Astrocyte (in vitro differentiated cells and primary cell): ENCODE data around the gene MIB2.

ENCODE experiments used
- CTCF ChIP-seq: IDR thresholded peaks from 2 replicates; pipeline ENCODE4 v1.5.1; 2011; ENCODE audit warnings: low read depth, mild to moderate bottlenecking, inconsistent platforms, low read length, moderate library complexity; ENCODE audit not compliant: insufficient read depth
- EZH2 ChIP-seq: IDR thresholded peaks from 2 replicates; pipeline ENCODE4 v1.6.1; 2012; ENCODE audit warnings: mild to moderate bottlenecking, low read length, inconsistent platforms; ENCODE audit not compliant: insufficient read depth

- no peak for TF ChIP-seq CTCF
- no peak for TF ChIP-seq EZH2
Measured at GRCh38 chr1:1627261-1627828, 12.0 kb downstream of the MIB2 start.
